ENCODE measurements around the gene CDC42SE1. TPM values are rescaled to one million over a fixed set of nuclear protein-coding genes. Genes with fewer than 3 reads are reported as not detected.
A peak's percentile ranks its signal among the peaks of the same experiment; 100 is the strongest.

Gene CDC42SE1
- total and polyA plus RNA-seq, 9 of the 15 experiments (the other 6 are each of a cell fraction or from before 2014, with no cell fraction given), result 78.1 to 189 (median 114) TPM

GRCh38 chr1:151006327-151007052 lies 52.9 kb downstream of the CDC42SE1 start, which contains the start of gene MINDY1 (continued):
- TF ChIP-seq, protein P1, sequence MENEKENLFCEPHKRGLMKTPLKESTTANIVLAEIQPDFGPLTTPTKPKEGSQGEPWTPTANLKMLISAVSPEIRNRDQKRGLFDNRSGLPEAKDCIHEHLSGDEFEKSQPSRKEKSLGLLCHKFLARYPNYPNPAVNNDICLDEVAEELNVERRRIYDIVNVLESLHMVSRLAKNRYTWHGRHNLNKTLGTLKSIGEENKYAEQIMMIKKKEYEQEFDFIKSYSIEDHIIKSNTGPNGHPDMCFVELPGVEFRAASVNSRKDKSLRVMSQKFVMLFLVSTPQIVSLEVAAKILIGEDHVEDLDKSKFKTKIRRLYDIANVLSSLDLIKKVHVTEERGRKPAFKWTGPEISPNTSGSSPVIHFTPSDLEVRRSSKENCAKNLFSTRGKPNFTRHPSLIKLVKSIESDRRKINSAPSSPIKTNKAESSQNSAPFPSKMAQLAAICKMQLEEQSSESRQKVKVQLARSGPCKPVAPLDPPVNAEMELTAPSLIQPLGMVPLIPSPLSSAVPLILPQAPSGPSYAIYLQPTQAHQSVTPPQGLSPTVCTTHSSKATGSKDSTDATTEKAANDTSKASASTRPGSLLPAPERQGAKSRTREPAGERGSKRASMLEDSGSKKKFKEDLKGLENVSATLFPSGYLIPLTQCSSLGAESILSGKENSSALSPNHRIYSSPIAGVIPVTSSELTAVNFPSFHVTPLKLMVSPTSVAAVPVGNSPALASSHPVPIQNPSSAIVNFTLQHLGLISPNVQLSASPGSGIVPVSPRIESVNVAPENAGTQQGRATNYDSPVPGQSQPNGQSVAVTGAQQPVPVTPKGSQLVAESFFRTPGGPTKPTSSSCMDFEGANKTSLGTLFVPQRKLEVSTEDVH (IDR thresholded peaks at IDR 0.05; ENCODE audit: low read depth, partially characterized antibody), result no peak
- peak; percentile 43; the same call in 1 of the 2 replicates for TF ChIP-seq SUPT5H (IDR thresholded peaks at IDR 0.05)
- TF ChIP-seq RB1 (IDR thresholded peaks at IDR 0.05; ENCODE audit: low read depth), result 0 out of 2 replicates have a peak, but pooled peaks have one; percentile 41
- TF ChIP-seq, protein P2, sequence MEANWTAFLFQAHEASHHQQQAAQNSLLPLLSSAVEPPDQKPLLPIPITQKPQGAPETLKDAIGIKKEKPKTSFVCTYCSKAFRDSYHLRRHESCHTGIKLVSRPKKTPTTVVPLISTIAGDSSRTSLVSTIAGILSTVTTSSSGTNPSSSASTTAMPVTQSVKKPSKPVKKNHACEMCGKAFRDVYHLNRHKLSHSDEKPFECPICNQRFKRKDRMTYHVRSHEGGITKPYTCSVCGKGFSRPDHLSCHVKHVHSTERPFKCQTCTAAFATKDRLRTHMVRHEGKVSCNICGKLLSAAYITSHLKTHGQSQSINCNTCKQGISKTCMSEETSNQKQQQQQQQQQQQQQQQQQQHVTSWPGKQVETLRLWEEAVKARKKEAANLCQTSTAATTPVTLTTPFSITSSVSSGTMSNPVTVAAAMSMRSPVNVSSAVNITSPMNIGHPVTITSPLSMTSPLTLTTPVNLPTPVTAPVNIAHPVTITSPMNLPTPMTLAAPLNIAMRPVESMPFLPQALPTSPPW (CRISPR knock-in tag; IDR thresholded peaks at IDR 0.05), result 0 out of 2 replicates have a peak, but pooled peaks have one; percentile 26
- TF ChIP-seq CTCF (IDR thresholded peaks at IDR 0.05 in 2 of 3, conservative IDR thresholded peaks at IDR 0.05 in 1 of 3; ENCODE audit: insufficient read depth in 2 of 3, low read depth in 1 of 3, low read length in 3 of 3), result peak; percentile 77 to 87 (median 82)
- TF ChIP-seq ATF1 (CRISPR knock-in tag; IDR thresholded peaks at IDR 0.05), result no peak
- TF ChIP-seq ATF1 (tag; IDR thresholded peaks at IDR 0.05), result no peak
- no peak for TF ChIP-seq POLR2B (IDR thresholded peaks at IDR 0.05; ENCODE audit: low read depth, partially characterized antibody)
- peak; percentile 5 for TF ChIP-seq ZFP36 (IDR thresholded peaks at IDR 0.05; ENCODE audit: low read depth, low read length, partially characterized antibody)
- TF ChIP-seq POLR2AphosphoS2 (IDR thresholded peaks at IDR 0.05; ENCODE audit: low read length), result no peak
- no peak for TF ChIP-seq JUNB (CRISPR knock-in tag; conservative IDR thresholded peaks at IDR 0.05)
- no peak for TF ChIP-seq NFATC3 (IDR thresholded peaks at IDR 0.05)
- 0 out of 2 replicates have a peak, but pooled peaks have one; percentile 22 for TF ChIP-seq THAP12 (CRISPR knock-in tag; IDR thresholded peaks at IDR 0.05)
- TF ChIP-seq FOXJ3 (CRISPR knock-in tag; IDR thresholded peaks at IDR 0.05), result no peak
- TF ChIP-seq PCBP1 (IDR thresholded peaks at IDR 0.05; ENCODE audit: low read depth, low read length, poor library complexity, severe bottlenecking), result no peak

Measured in K562 (cell line).